NCI-H524 treated with DMSO at 0.1 percent for 48 hours (cell line): Measurements from ENCODE around the gene SCN9A.
A peak's percentile ranks its signal among the peaks of the same experiment; 100 is the strongest.

Experiments used
- DNase-seq: peaks from one replicate; lab custom pipeline; 2025; lab: John Stamatoyannopoulos, UW

Gene SCN9A

GRCh38 chr2:166173263-166173662 lies 202.5 kb downstream of the SCN9A start:
- DNase-seq, result no peak

GRCh38 chr2:166171216-166171615 lies 204.5 kb downstream of the SCN9A start:
- no peak for DNase-seq

- DNase-seq, result no peak
Measured at GRCh38 chr2:166170356-166170755, 205.4 kb downstream of the SCN9A start.

GRCh38 chr2:166167449-166167848 lies 208.3 kb downstream of the SCN9A start:
- DNase-seq, result no peak

- no peak for DNase-seq
Measured at GRCh38 chr2:166163775-166164174, 212.0 kb downstream of the SCN9A start.

- no peak for DNase-seq
Measured at GRCh38 chr2:166158546-166158945, 217.2 kb downstream of the SCN9A start.

- no peak for DNase-seq
Measured at GRCh38 chr2:166157578-166157977, 218.2 kb downstream of the SCN9A start.

- no peak for DNase-seq
Measured at GRCh38 chr2:166156985-166157490, 218.7 kb downstream of the SCN9A start.

GRCh38 chr2:166155589-166155988 lies 220.2 kb downstream of the SCN9A start:
- no peak for DNase-seq

GRCh38 chr2:166154685-166155338 lies 220.9 kb downstream of the SCN9A start:
- DNase-seq, result no peak

- DNase-seq, result no peak
Measured at GRCh38 chr2:166152064-166152463, 223.7 kb downstream of the SCN9A start.

- DNase-seq, result peak; percentile 13
Measured at GRCh38 chr2:166148500-166149400, 227.0 kb downstream of the SCN9A start.

GRCh38 chr2:166147883-166148282 lies 227.9 kb downstream of the SCN9A start:
- DNase-seq, result no peak
